ENCODE measurements around the gene NPAS1.

Gene NPAS1

GRCh38 chr19:47020132-47020805 is 632 bp downstream of the NPAS1 start:
- DNase-seq, result no peak

GRCh38 chr19:47020992-47021496 is 1.4 kb downstream of the NPAS1 start:
- no peak for DNase-seq

- no peak for DNase-seq
Measured at GRCh38 chr19:47021536-47022139, 2.0 kb downstream of the NPAS1 start.

- DNase-seq, result no peak
Measured at GRCh38 chr19:47022140-47022536, 2.5 kb downstream of the NPAS1 start.

GRCh38 chr19:47022541-47023447 is 3.2 kb downstream of the NPAS1 start:
- DNase-seq, result no peak

GRCh38 chr19:47023448-47023794 is 3.8 kb downstream of the NPAS1 start:
- no peak for DNase-seq

- DNase-seq, result no peak
Measured at GRCh38 chr19:47024502-47024901, 4.9 kb downstream of the NPAS1 start.

- DNase-seq, result no peak
Measured at GRCh38 chr19:47026156-47026555, 6.5 kb downstream of the NPAS1 start.

GRCh38 chr19:47026889-47027288 is 7.3 kb downstream of the NPAS1 start:
- DNase-seq, result no peak

- no peak for DNase-seq
Measured at GRCh38 chr19:47027586-47028088, 8.0 kb downstream of the NPAS1 start.

GRCh38 chr19:47028195-47028601 is 8.6 kb downstream of the NPAS1 start:
- no peak for DNase-seq

- DNase-seq, result peak; percentile 47 to 60 (median 56)
Measured at GRCh38 chr19:47032171-47032811, 12.7 kb downstream of the NPAS1 start.

- DNase-seq, result peak; percentile 79 to 93 (median 88)
Measured at GRCh38 chr19:47035127-47036096, 15.8 kb downstream of the NPAS1 start.

GRCh38 chr19:47036097-47036651 is 16.5 kb downstream of the NPAS1 start:
- DNase-seq, result peak in 1 of 5 donors; percentile 16

GRCh38 chr19:47037766-47038165 is 18.1 kb downstream of the NPAS1 start:
- no peak for DNase-seq

GRCh38 chr19:47039239-47039874 is 19.7 kb downstream of the NPAS1 start:
- no peak for DNase-seq

GRCh38 chr19:47040869-47041268 is 21.2 kb downstream of the NPAS1 start:
- DNase-seq, result no peak

- DNase-seq, result no peak
Measured at GRCh38 chr19:47044946-47045866, 25.6 kb downstream of the NPAS1 start.

- no peak for DNase-seq
Measured at GRCh38 chr19:47045867-47046470, 26.3 kb downstream of the NPAS1 start.

Measured in T-helper 1 cell (primary cell).